Central memory CD8-positive, alpha-beta T cell (primary cell): ENCODE data around the gene HLA-E.
A peak's percentile ranks its signal among the peaks of the same experiment; 100 is the strongest.

Experiments
- ATAC-seq: fragments of 150-1000 bp; cut with Tn5 transposase; replicated peaks from 2 replicates; pipeline ENCODE4 v1.10.0; 2022; ENCODE audit warnings: mild to moderate bottlenecking, moderate FRiP score, moderate number of reproducible peaks; ENCODE audit not compliant: poor library complexity, severe bottlenecking; ENCODE audit errors: extremely low read depth
- DNase-seq, 2 donors: peaks; one replicate each; pipeline ENCODE4 v3.0.0; 2021; ENCODE audit warnings: low spot score in 2 of 2
- H3K27ac Mint-ChIP-seq: one replicate; pipeline ENCODE4 v1.8.0; 2022; ENCODE audit warnings: low read depth, mild to moderate bottlenecking, moderate library complexity, mixed read lengths
- H3K27me3 Mint-ChIP-seq: one replicate; pipeline ENCODE4 v1.8.0; 2022; ENCODE audit warnings: mixed read lengths
- H3K36me3 Mint-ChIP-seq: one replicate; pipeline ENCODE4 v1.8.0; 2022; ENCODE audit warnings: mild to moderate bottlenecking, moderate library complexity, mixed read lengths; ENCODE audit not compliant: insufficient read depth
- H3K4me1 Mint-ChIP-seq: one replicate; pipeline ENCODE4 v1.8.0; 2022; ENCODE audit warnings: mixed read lengths
- H3K4me3 Mint-ChIP-seq: one replicate; pipeline ENCODE4 v1.8.0; 2022; ENCODE audit warnings: mild to moderate bottlenecking, moderate library complexity, mixed read lengths
- H3K9me3 Mint-ChIP-seq: one replicate; pipeline ENCODE4 v1.8.0; 2022; ENCODE audit warnings: mixed read lengths

Gene HLA-E

GRCh38 chr6:30542915-30543314 lies 53.6 kb downstream of the HLA-E start:
- Mint-ChIP-seq H3K4me3 (peak overlapping the region; percentile 82), H3K27me3 (no peaks in the 10 kb centered on the region), H3K36me3 (peaks cover 10% of the 10 kb centered on the region), H3K4me1 (peaks cover 33% of the 10 kb centered on the region), H3K27ac (peak overlapping the region; percentile 87), H3K9me3 (no peaks in the 10 kb centered on the region)
- ATAC-seq (no peak), DNase-seq (no peak)
